CD4-positive, alpha-beta T cell (primary cell): ENCODE measurements around the gene CCSAP. TPM values are rescaled to one million over a fixed set of nuclear protein-coding genes. Genes with fewer than 3 reads are reported as not detected.

Source experiments
- ATAC-seq: fragments of 200-7000 bp; cut with Tn5 transposase; one replicate; pipeline ENCODE4 v1.10.0; 2022; ENCODE audit warnings: mild to moderate bottlenecking; ENCODE audit not compliant: poor library complexity
- CTCF ChIA-PET: fragments of 350-600 bp; sonication (Branson Sonifier 250); formaldehyde crosslinking; loops from one replicate; lab custom pipeline; 2021; ENCODE audit warnings: antibody characterized with exemption, inconsistent platforms; lab: Charles Lee
- POLR2A ChIA-PET: fragments of 350-600 bp; sonication (Branson Sonifier 250); formaldehyde crosslinking; loops from one replicate; lab custom pipeline; 2021; ENCODE audit warnings: antibody characterized with exemption, inconsistent platforms; lab: Charles Lee
- DNase-seq, 14 experiments: peaks; one replicate each; pipeline ENCODE4 v3.0.0-alpha.2; 2013 to 2020; ENCODE audit warnings: mixed read lengths in 2 of 14
- H3K27ac ChIP-seq, 2 donors: one replicate each; pipeline versions ENCODE4 v1.5.1 to v1.7.0; 2013; ENCODE audit warnings: low read length in 2 of 2, low read depth in 1 of 2, mild to moderate bottlenecking in 1 of 2
- H3K27me3 ChIP-seq, 2 experiments: 1 replicate in 1 of 2; 2 replicates in 1 of 2; pipeline versions ENCODE4 v1.6.1 to v1.7.0; 2013; ENCODE audit warnings: low read length in 2 of 2, control low read depth in 1 of 2, mild to moderate bottlenecking in 1 of 2, moderate library complexity in 1 of 2; ENCODE audit not compliant: insufficient read depth in 2 of 2, control insufficient read depth in 1 of 2
- H3K36me3 ChIP-seq: one replicate; pipeline ENCODE4 v1.6.1; 2013; ENCODE audit warnings: low read length, control low read depth; ENCODE audit not compliant: insufficient read depth
- H3K4me1 ChIP-seq: one replicate; pipeline ENCODE4 v1.6.1; 2013; ENCODE audit warnings: low read length, control low read depth; ENCODE audit not compliant: insufficient read depth
- H3K4me3 ChIP-seq: one replicate; pipeline ENCODE4 v1.5.1; 2013; ENCODE audit warnings: mild to moderate bottlenecking, low read length, moderate library complexity
- H3K9me3 ChIP-seq, 2 experiments: 1 replicate in 1 of 2; 2 replicates in 1 of 2; pipeline versions ENCODE4 v1.6.1 to v1.7.0; 2013; ENCODE audit warnings: low read length in 2 of 2, mild to moderate bottlenecking in 2 of 2, control low read depth in 1 of 2, moderate library complexity in 1 of 2; ENCODE audit not compliant: control insufficient read depth in 1 of 2, insufficient read depth in 1 of 2
- H3K27ac Mint-ChIP-seq: one replicate; pipeline ENCODE4 v1.8.0; 2020; ENCODE audit warnings: mixed read lengths
- H3K27me3 Mint-ChIP-seq: one replicate; pipeline ENCODE4 v1.8.0; 2021; ENCODE audit warnings: mixed read lengths
- H3K36me3 Mint-ChIP-seq: one replicate; pipeline ENCODE4 v1.8.0; 2021; ENCODE audit warnings: low read depth, mixed read lengths
- H3K4me1 Mint-ChIP-seq: one replicate; pipeline ENCODE4 v1.8.0; 2021; ENCODE audit warnings: low read depth, mixed read lengths
- H3K4me3 Mint-ChIP-seq: one replicate; pipeline ENCODE4 v1.8.0; 2020; ENCODE audit warnings: mild to moderate bottlenecking, mixed read lengths
- H3K9me3 Mint-ChIP-seq: one replicate; pipeline ENCODE4 v1.8.0; 2020; ENCODE audit warnings: mixed read lengths
- intact Hi-C, 2 experiments: fragments of 100-400 bp; cut with DNase I in 1 of 2; cut with micrococcal nuclease in 1 of 2; formaldehyde crosslinking; loops; one replicate each; pipeline versions ENCODE4 v1.15.1 to v1.9.0; 2023 to 2025; cut with DNase I, micrococcal nuclease
- total RNA-seq, 174 experiments: library from RNA in 2 of 174; stranded (reverse) in 2 of 174; gene quantifications; one replicate each; pipeline ENCODE4 v1.2.3 and lab custom pipeline; 2021 to 2026
- TF ChIP-seq, protein P1 (sequence below): fragments of 200-600 bp; IDR thresholded peaks from one replicate; pipeline ENCODE4 v1.8.0; 2022; ENCODE audit warnings: antibody characterized with exemption, mild to moderate bottlenecking

Gene CCSAP
- total RNA-seq, 2 experiments from 2014 or later = 14.3 to 15.2 TPM

DNA sequence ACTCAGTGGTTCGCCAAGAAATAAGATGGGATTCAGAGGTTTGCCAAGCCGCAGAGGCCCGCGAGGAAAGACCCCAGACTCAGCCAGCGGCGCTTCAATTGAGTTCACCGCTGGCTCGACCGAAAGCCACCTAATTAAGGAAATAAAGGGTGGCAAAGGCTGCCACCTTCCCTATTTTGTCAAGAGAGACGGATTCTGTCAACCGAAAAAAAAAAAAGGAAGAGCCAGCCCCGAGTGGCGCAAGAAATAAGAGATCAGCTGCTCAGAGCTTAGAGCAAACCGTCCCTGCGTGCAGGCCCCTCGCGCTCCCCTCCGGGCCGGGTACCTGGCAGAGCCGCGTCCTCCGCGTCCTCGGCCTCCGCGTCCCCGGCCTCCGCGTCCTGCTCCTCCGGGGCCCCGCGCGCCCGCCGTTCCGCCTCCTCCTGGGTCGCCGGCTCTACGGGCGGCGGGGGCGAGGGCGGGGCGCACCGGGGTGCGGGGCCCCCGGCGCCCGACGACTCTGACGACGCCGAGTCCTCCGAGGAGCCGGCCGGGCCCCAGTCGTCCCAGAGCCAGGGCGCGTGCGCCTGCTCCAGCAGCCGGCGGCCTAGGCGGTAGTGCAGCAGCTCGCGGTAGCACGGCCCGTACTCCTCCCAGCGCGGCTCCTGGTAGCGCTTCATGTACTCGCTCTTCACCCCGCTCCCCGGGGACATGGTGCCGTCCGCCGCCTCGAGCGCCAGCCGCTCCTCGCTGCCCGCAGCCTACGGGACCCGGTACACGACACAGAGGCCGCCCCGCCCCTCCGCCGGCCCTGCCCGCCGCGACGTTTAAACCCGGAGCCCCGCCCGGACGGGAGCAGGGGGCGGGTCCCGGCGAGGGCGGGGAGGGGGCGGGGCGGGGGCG lies 832 bp downstream of the CCSAP start:
- Histone ChIP-seq H3K36me3 (no peaks in the 10 kb centered on the region), H3K9me3 (no peaks in the 10 kb centered on the region), H3K27ac (peak overlapping the region in 1 of 2 donors; percentile 29), H3K4me3 (peak overlapping the region; percentile 73), H3K27me3 (no peaks in the 10 kb centered on the region), H3K4me1 (peaks cover 41% of the 10 kb centered on the region)
- peaks cover 50% of the 10 kb centered on the region for H3K4me1 Mint-ChIP-seq
- H3K9me3 Mint-ChIP-seq = no peaks in the 10 kb centered on the region
- ATAC-seq (peak; percentile 76), DNase-seq (peak in 13 of 14 experiments; percentile 67 to 92 (median 78))
- ChIA-PET POLR2A (interaction anchor here (0.6 to 3.2 kb wide), 12 partner anchors 7 to 1176 kb away, joined by 3 to 23 read pairs (median 4); partner anchors contain the start of genes ABCB10, IBA57, NUP133 and RAB4A), CTCF (interaction anchor here (0.6 to 1.3 kb wide), 3 partner anchors 9 to 671 kb away, joined by 3 to 5 read pairs (median 3); partner anchors contain the start of gene ABCB10)
- H3K27me3 Mint-ChIP-seq = peaks cover 12% of the 10 kb centered on the region
- TF ChIP-seq, protein P1, sequence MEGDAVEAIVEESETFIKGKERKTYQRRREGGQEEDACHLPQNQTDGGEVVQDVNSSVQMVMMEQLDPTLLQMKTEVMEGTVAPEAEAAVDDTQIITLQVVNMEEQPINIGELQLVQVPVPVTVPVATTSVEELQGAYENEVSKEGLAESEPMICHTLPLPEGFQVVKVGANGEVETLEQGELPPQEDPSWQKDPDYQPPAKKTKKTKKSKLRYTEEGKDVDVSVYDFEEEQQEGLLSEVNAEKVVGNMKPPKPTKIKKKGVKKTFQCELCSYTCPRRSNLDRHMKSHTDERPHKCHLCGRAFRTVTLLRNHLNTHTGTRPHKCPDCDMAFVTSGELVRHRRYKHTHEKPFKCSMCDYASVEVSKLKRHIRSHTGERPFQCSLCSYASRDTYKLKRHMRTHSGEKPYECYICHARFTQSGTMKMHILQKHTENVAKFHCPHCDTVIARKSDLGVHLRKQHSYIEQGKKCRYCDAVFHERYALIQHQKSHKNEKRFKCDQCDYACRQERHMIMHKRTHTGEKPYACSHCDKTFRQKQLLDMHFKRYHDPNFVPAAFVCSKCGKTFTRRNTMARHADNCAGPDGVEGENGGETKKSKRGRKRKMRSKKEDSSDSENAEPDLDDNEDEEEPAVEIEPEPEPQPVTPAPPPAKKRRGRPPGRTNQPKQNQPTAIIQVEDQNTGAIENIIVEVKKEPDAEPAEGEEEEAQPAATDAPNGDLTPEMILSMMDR = no peak
- H3K36me3 Mint-ChIP-seq = peaks cover 12% of the 10 kb centered on the region
- H3K27ac Mint-ChIP-seq = peak overlapping the region; percentile 91
- intact Hi-C loops = loop anchor here (2.0 to 5.0 kb wide), 5 partner anchors 71 to 885 kb away; partner anchors contain the start of genes RAB4A (in 2 of the 2), GALNT2 (in 1 of the 2), NUP133 (in 1 of the 2) and TAF5L (in 1 of the 2)
- peak overlapping the region; percentile 97 for H3K4me3 Mint-ChIP-seq

DNA sequence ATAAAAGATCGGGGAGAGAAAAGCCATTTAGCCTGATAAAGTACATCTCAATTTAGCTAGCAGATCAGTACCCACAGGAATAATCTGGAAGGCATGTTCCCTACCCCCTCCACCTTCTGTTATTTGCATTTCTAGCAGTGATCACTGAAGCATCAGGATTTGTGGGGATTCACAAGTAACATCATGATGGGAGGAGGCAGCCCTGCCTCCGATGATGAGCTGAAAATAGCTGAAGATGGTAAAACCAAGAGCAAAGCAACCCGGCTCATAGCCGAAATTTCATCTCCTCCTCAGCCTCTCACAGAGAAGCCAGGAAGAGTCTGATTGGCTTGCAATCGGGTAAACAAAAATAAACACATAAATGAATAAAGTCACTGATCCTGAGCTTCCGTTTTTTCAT lies 2.4 kb downstream of the CCSAP start:
- H3K4me3 Mint-ChIP-seq = peak overlapping the region; percentile 97
- no peaks in the 10 kb centered on the region for H3K9me3 Mint-ChIP-seq
- peaks cover 7% of the 10 kb centered on the region for H3K27me3 Mint-ChIP-seq
- H3K27ac ChIP-seq = no peak overlapping the region
- ChIA-PET CTCF (interaction anchor here (1.3 kb wide), 1 partner anchor 218 kb away, joined by 3 read pairs; the partner anchor contains the start of gene ABCB10), POLR2A (no interaction called here)
- DNase-seq (no peak), ATAC-seq (no peak)
- H3K4me3 ChIP-seq = peak overlapping the region; percentile 9
- peaks cover 12% of the 10 kb centered on the region for H3K36me3 Mint-ChIP-seq
- H3K9me3 ChIP-seq = no peaks in the 10 kb centered on the region
- peaks cover 1% of the 10 kb centered on the region for H3K36me3 ChIP-seq
- intact Hi-C loops = loop anchor here in 1 of 2 experiments (2.0 to 5.0 kb wide), 2 partner anchors 168 to 883 kb away; partner anchors contain the start of gene NUP133
- TF ChIP-seq, protein P1 = no peak
- H3K4me1 Mint-ChIP-seq = peaks cover 50% of the 10 kb centered on the region
- H3K27ac Mint-ChIP-seq = peak overlapping the region; percentile 61
- peaks cover 41% of the 10 kb centered on the region for H3K4me1 ChIP-seq
- no peaks in the 10 kb centered on the region for H3K27me3 ChIP-seq

DNA sequence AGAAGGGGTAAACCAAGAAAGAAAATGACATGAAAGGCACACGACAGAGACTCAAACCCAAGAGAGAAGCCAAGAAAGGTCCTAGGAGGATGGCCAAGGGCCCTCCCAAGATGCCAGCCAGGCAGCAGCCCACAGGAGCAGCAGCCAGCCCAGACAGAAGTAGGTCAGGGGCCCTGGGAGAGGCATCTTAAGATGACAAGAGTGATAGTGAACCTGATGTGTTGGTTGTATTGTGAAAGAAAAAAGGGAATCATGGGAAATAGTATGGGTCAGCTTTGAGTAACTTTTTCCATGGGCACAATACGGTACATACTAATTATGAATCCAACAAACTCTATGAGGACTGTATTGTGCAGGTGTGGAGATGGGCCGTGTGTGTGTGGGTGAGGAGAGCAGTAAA lies 3.3 kb downstream of the CCSAP start:
- peaks cover 41% of the 10 kb centered on the region for H3K4me1 ChIP-seq
- Mint-ChIP-seq H3K4me1 (peaks cover 46% of the 10 kb centered on the region), H3K4me3 (peak overlapping the region; percentile 97), H3K27ac (peak overlapping the region; percentile 32), H3K36me3 (peaks cover 15% of the 10 kb centered on the region), H3K9me3 (no peaks in the 10 kb centered on the region), H3K27me3 (peaks cover under 1% of the 10 kb centered on the region)
- DNase-seq = peak in 2 of 14 experiments; percentile 29 to 45
- intact Hi-C loops = no loop called here
- no peak overlapping the region for H3K27ac ChIP-seq
- H3K36me3 ChIP-seq = peaks cover 2% of the 10 kb centered on the region
- no peak overlapping the region for H3K4me3 ChIP-seq
- H3K27me3 ChIP-seq = no peaks in the 10 kb centered on the region
- no peaks in the 10 kb centered on the region for H3K9me3 ChIP-seq
- ChIA-PET POLR2A (no interaction called here), CTCF (no interaction called here)
- no peak for ATAC-seq
- TF ChIP-seq, protein P1 = no peak
